Caco-2 (cell line): ENCODE data around the gene IGFLR1. TPM values are rescaled to one million over a fixed set of nuclear protein-coding genes. Genes with fewer than 3 reads are reported as not detected.

Source experiments
- BruUV-seq: library from RNA; stranded (reverse); fragments of 400-500 nt; replicated peaks from 2 replicates; lab custom pipeline; 2021; lab: Mats Ljungman, UMichigan
- CTCF ChIA-PET: fragments of 300-600 bp; sonication (Branson Sonifier 250); formaldehyde crosslinking; loops from one replicate; lab custom pipeline; 2022; ENCODE audit warnings: antibody characterized with exemption; lab: Charles Lee
- POLR2A ChIA-PET: fragments of 300-600 bp; sonication (Branson Sonifier 250); formaldehyde crosslinking; loops from one replicate; lab custom pipeline; 2022; ENCODE audit warnings: antibody characterized with exemption; lab: Charles Lee
- DNase-seq, 2 experiments: peaks; one replicate each; pipeline versions ENCODE4 v3.0.0 to v3.0.0-alpha.2; 2020 to 2022
- H3K27me3 ChIP-seq: replicated peaks from 2 replicates; pipeline ENCODE4 v1.6.0; 2011; ENCODE audit warnings: low read length; ENCODE audit not compliant: control insufficient read depth, insufficient read depth
- H3K36me3 ChIP-seq: 2 replicates; pipeline ENCODE4 v1.5.1; 2011; ENCODE audit warnings: low read length; ENCODE audit not compliant: control insufficient read depth, insufficient read depth
- H3K4me1 ChIP-seq: fragments of 250-450 bp; sonication (Bioruptor Pico); 2 replicates; pipeline ENCODE4 v1.5.1; 2020; ENCODE audit warnings: mild to moderate bottlenecking
- H3K4me3 ChIP-seq: 2 replicates; pipeline ENCODE4 v1.5.1; 2011; ENCODE audit warnings: low read depth, mild to moderate bottlenecking, control low read depth, low read length
- H3K9me3 ChIP-seq: fragments of 250-450 bp; sonication (Bioruptor Pico); 2 replicates; pipeline ENCODE4 v1.5.1; 2020; ENCODE audit warnings: mild to moderate bottlenecking, moderate library complexity
- H3K27ac Mint-ChIP-seq: one replicate; pipeline ENCODE4 v1.8.0; 2022; ENCODE audit warnings: mixed read lengths; ENCODE audit not compliant: unreplicated experiment
- H3K27me3 Mint-ChIP-seq: one replicate; pipeline ENCODE4 v1.8.0; 2022; ENCODE audit warnings: mixed read lengths; ENCODE audit not compliant: insufficient read depth, unreplicated experiment
- H3K36me3 Mint-ChIP-seq: one replicate; pipeline ENCODE4 v1.8.0; 2022; ENCODE audit warnings: mild to moderate bottlenecking, mixed read lengths; ENCODE audit not compliant: insufficient read depth, unreplicated experiment
- H3K4me1 Mint-ChIP-seq: one replicate; pipeline ENCODE4 v1.8.0; 2022; ENCODE audit warnings: low read depth, mixed read lengths; ENCODE audit not compliant: unreplicated experiment
- H3K4me3 Mint-ChIP-seq: one replicate; pipeline ENCODE4 v1.8.0; 2022; ENCODE audit warnings: mild to moderate bottlenecking, moderate library complexity, mixed read lengths; ENCODE audit not compliant: unreplicated experiment
- H3K9me3 Mint-ChIP-seq: one replicate; pipeline ENCODE4 v1.8.0; 2022; ENCODE audit warnings: mixed read lengths; ENCODE audit not compliant: unreplicated experiment
- CTCF ChIP-seq, 2 experiments: fragments of 200-600 bp in 1 of 2; IDR thresholded peaks; 1 replicate in 1 of 2; 2 replicates in 1 of 2; pipeline versions ENCODE4 v1.5.1 to v1.8.0; 2011 to 2022; ENCODE audit warnings: antibody characterized with exemption in 1 of 2, control low read depth in 1 of 2, inconsistent platforms in 1 of 2, low read depth in 1 of 2, low read length in 1 of 2, mild to moderate bottlenecking in 1 of 2, moderate library complexity in 1 of 2; ENCODE audit not compliant: insufficient read depth in 1 of 2, severe bottlenecking in 1 of 2, unreplicated experiment in 1 of 2
- intact Hi-C: fragments of 100-400 bp; cut with micrococcal nuclease; formaldehyde crosslinking; loops from one replicate; pipeline ENCODE4 v1.10.0; 2022; ENCODE audit not compliant: unreplicated experiment
- total RNA-seq: library from RNA; stranded (reverse); gene quantifications from 2 replicates; pipeline ENCODE4 v1.2.3, GENCODE V29; 2022

Gene IGFLR1
- total RNA-seq, 1 experiment from 2014 or later, result 11.3 TPM

GRCh38 chr19:35764432-35765315 is 22.4 kb upstream of the IGFLR1 start:
- Histone ChIP-seq H3K9me3 (no peaks in the 10 kb centered on the region), H3K27me3 (no peaks in the 10 kb centered on the region), H3K36me3 (no peaks in the 10 kb centered on the region; the same call in none of the 2 replicates), H3K4me1 (no peaks in the 10 kb centered on the region), H3K4me3 (no peak overlapping the region)
- ChIA-PET CTCF (no interaction called here), POLR2A (no interaction called here)
- Mint-ChIP-seq H3K27me3 (no peaks in the 10 kb centered on the region), H3K9me3 (no peaks in the 10 kb centered on the region), H3K4me1 (no peaks in the 10 kb centered on the region), H3K4me3 (no peak overlapping the region), H3K36me3 (peaks cover 11% of the 10 kb centered on the region), H3K27ac (no peak overlapping the region)
- no TSS peak for BruUV-seq
- DNase-seq, result no peak
- no peak for TF ChIP-seq CTCF (IDR thresholded peaks at IDR 0.05; ENCODE audit: insufficient read depth in 1 of 2, low read depth in 1 of 2, low read length in 1 of 2, severe bottlenecking in 1 of 2, unreplicated experiment in 1 of 2)
- intact Hi-C loops, result no loop called here

- Histone ChIP-seq H3K4me1 (peaks cover 6% of the 10 kb centered on the region), H3K9me3 (no peaks in the 10 kb centered on the region), H3K4me3 (no peak overlapping the region), H3K36me3 (no peaks in the 10 kb centered on the region; the same call in 1 of the 2 replicates), H3K27me3 (no peaks in the 10 kb centered on the region)
- H3K4me1 Mint-ChIP-seq, result peaks cover 6% of the 10 kb centered on the region
- peaks cover 35% of the 10 kb centered on the region for H3K36me3 Mint-ChIP-seq
- DNase-seq, result no peak
- H3K27me3 Mint-ChIP-seq, result no peaks in the 10 kb centered on the region
- BruUV-seq, result no TSS peak
- ChIA-PET POLR2A (no interaction called here), CTCF (no interaction called here)
- no peak for TF ChIP-seq CTCF (IDR thresholded peaks at IDR 0.05; ENCODE audit: insufficient read depth in 1 of 2, low read depth in 1 of 2, low read length in 1 of 2, severe bottlenecking in 1 of 2, unreplicated experiment in 1 of 2)
- H3K9me3 Mint-ChIP-seq, result no peaks in the 10 kb centered on the region
- H3K27ac Mint-ChIP-seq, result no peak overlapping the region
- H3K4me3 Mint-ChIP-seq, result no peak overlapping the region
- intact Hi-C loops, result no loop called here
These were observed 18.6 kb upstream of the IGFLR1 start for GRCh38 chr19:35760711-35761349.

- no peak for TF ChIP-seq CTCF (IDR thresholded peaks at IDR 0.05; ENCODE audit: insufficient read depth in 1 of 2, low read depth in 1 of 2, low read length in 1 of 2, severe bottlenecking in 1 of 2, unreplicated experiment in 1 of 2)
- H3K9me3 ChIP-seq, result no peaks in the 10 kb centered on the region
- H3K36me3 Mint-ChIP-seq, result peaks cover 36% of the 10 kb centered on the region
- H3K4me1 ChIP-seq, result peaks cover 6% of the 10 kb centered on the region
- ChIA-PET CTCF (no interaction called here), POLR2A (no interaction called here)
- H3K4me3 Mint-ChIP-seq, result peak overlapping the region; percentile 88
- no peaks in the 10 kb centered on the region for H3K27me3 Mint-ChIP-seq
- no peak overlapping the region for H3K4me3 ChIP-seq
- no peaks in the 10 kb centered on the region; the same call in 1 of the 2 replicates for H3K36me3 ChIP-seq
- no peak overlapping the region for H3K27ac Mint-ChIP-seq
- peaks cover 6% of the 10 kb centered on the region for H3K4me1 Mint-ChIP-seq
- intact Hi-C loops, result loop anchor here (2.0 to 5.0 kb wide), 2 partner anchors 15 to 112 kb away; partner anchors contain the start of genes ARHGAP33 and COX6B1
- no peaks in the 10 kb centered on the region for H3K27me3 ChIP-seq
- no TSS peak for BruUV-seq
- no peak for DNase-seq
- H3K9me3 Mint-ChIP-seq, result no peaks in the 10 kb centered on the region
These were observed 17.4 kb upstream of the IGFLR1 start for GRCh38 chr19:35759697-35760096.
